ENCODE data around the gene PTPRE. TPM values are rescaled to one million over a fixed set of nuclear protein-coding genes. Genes with fewer than 3 reads are reported as not detected.
A peak's percentile ranks its signal among the peaks of the same experiment; 100 is the strongest.

PTPRE gene
- total RNA-seq, 1 experiment from 2014 or later, result 0.70 TPM

- no peak overlapping the region for H2BK12ac ChIP-seq (ENCODE audit: insufficient read length, low read depth, low read length)
- H3K79me2 ChIP-seq (ENCODE audit: insufficient read depth, low read length), result no peaks in the 10 kb centered on the region
- no peak overlapping the region for H3T11ph ChIP-seq (ENCODE audit: low read length)
- H2BK5ac ChIP-seq (ENCODE audit: insufficient read length, low read length), result no peak overlapping the region
- no peak for DNase-seq
- H3K4me2 ChIP-seq (ENCODE audit: insufficient read depth, insufficient read length, low read length), result no peak overlapping the region
- no CpG with 5 or more reads among the region's 13 CpGs for WGBS (ENCODE audit: extremely low coverage, insufficient read length, low lambda C conversion rate)
- no peak overlapping the region for H3K23ac ChIP-seq (ENCODE audit: insufficient read length, low read depth, low read length)
- Mint-ChIP-seq H3K27me3 (ENCODE audit: low read depth) (no peaks in the 10 kb centered on the region; the same call in 1 of the 2 replicates), H3K9me3 (no peaks in the 10 kb centered on the region), H3K36me3 (ENCODE audit: insufficient read depth in 1 of 3, low read depth in 3 of 3) (no peaks in the 10 kb centered on the region), H3K27ac (peak overlapping the region in 1 of 3 experiments; percentile 44; a peak in 1 of 7 replicates), H3K4me1 (peaks cover under 1 to 4% of the 10 kb centered on the region in 2 experiments; a peak in 1 of 4 replicates), H3K4me3 (no peak overlapping the region)
- no peak overlapping the region for H2BK120ac ChIP-seq (ENCODE audit: low read depth, low read length, poor library complexity, severe bottlenecking)
- H3K18ac ChIP-seq (ENCODE audit: insufficient read length, low read depth, low read length), result no peak overlapping the region
- H3K4me1 ChIP-seq (ENCODE audit: insufficient read depth, low read length), result no peaks in the 10 kb centered on the region
- H2AFZ ChIP-seq (ENCODE audit: low read length), result no peak overlapping the region
- H3K79me1 ChIP-seq (ENCODE audit: insufficient read depth, low read depth, low read length, poor library complexity, severe bottlenecking), result no peaks in the 10 kb centered on the region
- no peak overlapping the region for H3K27ac ChIP-seq (ENCODE audit: insufficient read length, low read depth, low read length)
- no peak overlapping the region for H3K56ac ChIP-seq (ENCODE audit: insufficient read length, low read depth, low read length)
- H2BK15ac ChIP-seq (ENCODE audit: low read depth, low read length), result no peak overlapping the region
- TF ChIP-seq CTCF (conservative IDR thresholded peaks at IDR 0.05), result no peak
- no peak overlapping the region for H4K5ac ChIP-seq (ENCODE audit: insufficient read length, low read depth, low read length)
- H3K27me3 ChIP-seq (ENCODE audit: insufficient read depth, low read length), result no peaks in the 10 kb centered on the region
- no peak overlapping the region for H4K8ac ChIP-seq (replicated peaks; ENCODE audit: insufficient read length, low read depth, low read length)
- H3K9ac ChIP-seq (ENCODE audit: extremely low read depth, insufficient read length, low read length), result no peak overlapping the region
- no peak overlapping the region for H3K14ac ChIP-seq (ENCODE audit: insufficient read depth, low read length)
- no peak overlapping the region for H2BK20ac ChIP-seq (ENCODE audit: low read depth, low read length, poor library complexity, severe bottlenecking)
- no peak overlapping the region for H4K91ac ChIP-seq (ENCODE audit: insufficient read length, low read depth, low read length)
- H2AK5ac ChIP-seq (ENCODE audit: insufficient read length, low read length), result no peak overlapping the region
- H3K23me2 ChIP-seq (ENCODE audit: insufficient read length, low read depth, low read length, poor library complexity, severe bottlenecking), result no peaks in the 10 kb centered on the region
- no peak overlapping the region for H3K4ac ChIP-seq (ENCODE audit: low read depth, low read length)
- H4K20me1 ChIP-seq (ENCODE audit: control insufficient read depth, insufficient read depth, insufficient read length), result no peaks in the 10 kb centered on the region
- H3K9me3 ChIP-seq (ENCODE audit: control insufficient read depth, low read depth, low read length), result no peaks in the 10 kb centered on the region
These were observed 111.3 kb downstream of the PTPRE start for GRCh38 chr10:128018236-128018635.

Data from H9 (cell line).